Keratinocyte (primary cell): ENCODE measurements around the gene SMOC1. TPM values are rescaled to one million over a fixed set of nuclear protein-coding genes. Genes with fewer than 3 reads are reported as not detected.

Experiments used
- DNase-seq: peaks from one replicate; pipeline ENCODE4 v3.0.0-alpha.2; 2011; ENCODE audit warnings: low read depth, missing footprints, low spot score
- FAIRE-seq: peaks from 2 replicates; lab custom pipeline; 2011; peaks lifted over from hg19 to GRCh38; lab: Jason Lieb, UNC
- H2AFZ ChIP-seq: 2 replicates; pipeline ENCODE4 v1.6.0; 2012; ENCODE audit warnings: low read length, control low read depth, inconsistent platforms; ENCODE audit not compliant: control insufficient read depth
- H3K27ac ChIP-seq: 2 replicates; pipeline ENCODE4 v1.5.1; 2011; ENCODE audit warnings: low read length; ENCODE audit not compliant: control insufficient read depth, insufficient read depth
- H3K27me3 ChIP-seq: 3 replicates; pipeline ENCODE4 v1.6.0; 2011; ENCODE audit warnings: low read length; ENCODE audit not compliant: control insufficient read depth, insufficient read depth; ENCODE audit errors: extremely low read depth
- H3K36me3 ChIP-seq, 2 experiments: 2 replicates in 1 of 2; 3 replicates in 1 of 2; pipeline ENCODE4 v1.5.1; 2011; ENCODE audit warnings: low read length in 2 of 2, mild to moderate bottlenecking in 1 of 2; ENCODE audit not compliant: control insufficient read depth in 2 of 2, insufficient read depth in 2 of 2; ENCODE audit errors: extremely low read depth in 1 of 2
- H3K4me1 ChIP-seq: 3 replicates; pipeline ENCODE4 v1.5.1; 2011; ENCODE audit warnings: low read length; ENCODE audit not compliant: control insufficient read depth, insufficient read depth; ENCODE audit errors: extremely low read depth
- H3K4me2 ChIP-seq: 3 replicates; pipeline ENCODE4 v1.6.0; 2011; ENCODE audit warnings: low read depth, low read length; ENCODE audit not compliant: control insufficient read depth, insufficient read depth; ENCODE audit errors: extremely low read depth
- H3K4me3 ChIP-seq, 3 experiments: fragments of 200-600 bp in 1 of 3; sonication (generic) in 1 of 3; 2 replicates in 2 of 3; 3 replicates in 1 of 3; pipeline ENCODE4 v1.5.1; 2011 to 2016; ENCODE audit warnings: low read length in 3 of 3, mild to moderate bottlenecking in 3 of 3, control low read depth in 2 of 3, inconsistent platforms in 1 of 3, low read depth in 1 of 3, mixed read lengths in 1 of 3, mixed run types in 1 of 3, moderate library complexity in 1 of 3; ENCODE audit not compliant: control insufficient read depth in 2 of 3, insufficient read depth in 2 of 3; ENCODE audit errors: extremely low read depth in 1 of 3
- H3K79me2 ChIP-seq: 2 replicates; pipeline ENCODE4 v1.6.0; 2012; ENCODE audit warnings: low read length; ENCODE audit not compliant: control insufficient read depth, insufficient read depth
- H3K9ac ChIP-seq: 3 replicates; pipeline ENCODE4 v1.6.0; 2011; ENCODE audit warnings: low read length; ENCODE audit not compliant: control insufficient read depth, insufficient read depth; ENCODE audit errors: extremely low read depth
- H3K9me1 ChIP-seq: 3 replicates; pipeline ENCODE4 v1.6.0; 2011; ENCODE audit warnings: low read length; ENCODE audit not compliant: control insufficient read depth, insufficient read depth; ENCODE audit errors: extremely low read depth
- H3K9me3 ChIP-seq: 2 replicates; pipeline ENCODE4 v1.5.1; 2012; ENCODE audit warnings: low read depth, low read length; ENCODE audit not compliant: control insufficient read depth
- H4K20me1 ChIP-seq: 3 replicates; pipeline ENCODE4 v1.6.0; 2011; ENCODE audit warnings: low read length; ENCODE audit not compliant: control insufficient read depth, insufficient read depth; ENCODE audit errors: extremely low read depth
- CTCF ChIP-seq, 3 experiments: IDR thresholded peaks in 1 of 3; conservative IDR thresholded peaks in 1 of 3; optimal IDR thresholded peaks in 1 of 3; 2 replicates in 2 of 3; 3 replicates in 1 of 3; pipeline versions ENCODE3 to v1.5.1; 2011; ENCODE audit warnings: low read length in 3 of 3, mild to moderate bottlenecking in 3 of 3, moderate library complexity in 2 of 3, control low read depth in 1 of 3, inconsistent platforms in 1 of 3; ENCODE audit not compliant: insufficient read depth in 2 of 3; ENCODE audit errors: extremely low read depth in 1 of 3
- EZH2 ChIP-seq: IDR thresholded peaks from one replicate; pipeline ENCODE4 v1.6.1; 2012; ENCODE audit warnings: inconsistent platforms, mild to moderate bottlenecking, low read length, moderate library complexity
- dilution Hi-C: fragments of 300-500 bp; cut with MboI; formaldehyde crosslinking; loops from one replicate; pipeline ENCODE4 v1.7.0; 2020; ENCODE audit warnings: low sequenced_read_pairs; ENCODE audit not compliant: extremely low pct_ligation_motif_present
- polyA plus RNA-seq, 5 experiments: library from polyadenylated mRNA; depleted of rRNA in 3 of 5; stranded (reverse) in 3 of 5; stranded (forward) in 1 of 5; unstranded in 1 of 5; fragments of >200 nt; gene quantifications; 1 replicate in 1 of 5; 2 replicates in 3 of 5; 3 replicates in 1 of 5; pipeline versions ENCODE4 v1.2.1 to v1.2.3, GENCODE V29; 2011 to 2012; ENCODE audit warnings: missing spikeins in 2 of 5, low read depth in 1 of 5, low replicate concordance in 1 of 5

Gene SMOC1
- polyA plus RNA-seq, 1 donor (not counting 4 experiments of a cell fraction or from before 2014, with no cell fraction given), result 6.0 TPM

- Histone ChIP-seq H3K4me3 (no peak overlapping the region), H3K27me3 (no peaks in the 10 kb centered on the region), H3K4me1 (no peaks in the 10 kb centered on the region), H3K9me1 (no peaks in the 10 kb centered on the region), H3K4me2 (no peak overlapping the region), H2AFZ (no peak overlapping the region), H3K27ac (no peak overlapping the region), H3K36me3 (peaks cover 0 to 3% of the 10 kb centered on the region in 2 experiments), H3K79me2 (no peaks in the 10 kb centered on the region), H4K20me1 (no peaks in the 10 kb centered on the region), H3K9ac (no peak overlapping the region), H3K9me3 (no peaks in the 10 kb centered on the region)
- TF ChIP-seq CTCF (optimal IDR thresholded peaks at IDR 0.05 in 1 of 3, IDR thresholded peaks at IDR 0.05 in 1 of 3, conservative IDR thresholded peaks at IDR 0.05 in 1 of 3; ENCODE audit: extremely low read depth in 1 of 3, insufficient read depth in 2 of 3, low read length in 3 of 3) (no peak), EZH2 (no peak)
- no peak for DNase-seq
- FAIRE-seq, result no peak
- dilution Hi-C loops, result no loop called here
These were observed 45.0 kb downstream of the SMOC1 start for GRCh38 chr14:69924201-69924600.

GRCh38 chr14:69928111-69928523, 48.9 kb downstream of the SMOC1 start:
- no peak for TF ChIP-seq EZH2
- TF ChIP-seq CTCF (optimal IDR thresholded peaks at IDR 0.05 in 1 of 3, IDR thresholded peaks at IDR 0.05 in 1 of 3, conservative IDR thresholded peaks at IDR 0.05 in 1 of 3; ENCODE audit: extremely low read depth in 1 of 3, insufficient read depth in 2 of 3, low read length in 3 of 3), result no peak
- no peak overlapping the region for H3K9ac ChIP-seq
- no peak for DNase-seq
- H3K36me3 ChIP-seq, result no peaks in the 10 kb centered on the region
- H3K9me1 ChIP-seq, result no peaks in the 10 kb centered on the region
- no peak overlapping the region for H3K4me2 ChIP-seq
- H4K20me1 ChIP-seq, result no peaks in the 10 kb centered on the region
- H2AFZ ChIP-seq, result no peak overlapping the region
- H3K4me1 ChIP-seq, result no peaks in the 10 kb centered on the region
- H3K4me3 ChIP-seq, result no peak overlapping the region
- dilution Hi-C loops, result no loop called here
- no peaks in the 10 kb centered on the region for H3K9me3 ChIP-seq
- FAIRE-seq, result no peak
- H3K79me2 ChIP-seq, result no peaks in the 10 kb centered on the region
- H3K27me3 ChIP-seq, result no peaks in the 10 kb centered on the region
- H3K27ac ChIP-seq, result no peak overlapping the region
